Testis (tissue), 5 donors: ENCODE results near the gene VCX3B. TPM values are rescaled to one million over a fixed set of nuclear protein-coding genes. Genes with fewer than 3 reads are reported as not detected.
"Not testable (repeated sequence)": the region's sequence is repeated elsewhere in the genome, so short reads cannot be mapped to it uniquely, and the experiment has no call there.

Source experiments
- DNase-seq: peaks from one replicate; pipeline ENCODE4 v3.0.0-alpha.2; 2019
- H3K27ac ChIP-seq, 2 donors: fragments of 200-600 bp; sonication (generic); one replicate each; pipeline ENCODE4 v1.5.1; 2019
- H3K27me3 ChIP-seq: fragments of 200-600 bp; sonication (generic); one replicate; pipeline ENCODE4 v1.5.1; 2019
- H3K36me3 ChIP-seq: fragments of 200-600 bp; sonication (generic); one replicate; pipeline ENCODE4 v1.5.1; 2017; ENCODE audit warnings: low read depth; ENCODE audit errors: missing control alignments
- H3K4me1 ChIP-seq: fragments of 200-600 bp; sonication (generic); one replicate; pipeline ENCODE4 v1.5.1; 2019
- H3K4me3 ChIP-seq, 2 donors: fragments of 200-600 bp; sonication (generic); one replicate each; pipeline ENCODE4 v1.5.1; 2017 to 2019
- H3K9me3 ChIP-seq: fragments of 200-600 bp; sonication (generic); one replicate; pipeline ENCODE4 v1.5.1; 2017
- POLR2A ChIP-seq: fragments of 450-650 bp; IDR thresholded peaks from one replicate; pipeline ENCODE4 v1.6.1; 2017; ENCODE audit warnings: antibody characterized with exemption, mild to moderate bottlenecking, moderate library complexity
- WGBS, 2 donors: methylation state at CpG; one replicate each; pipeline ENCODE4 v1.1.5; 2018; 5-methylcytosine and 5-hydroxymethylcytosine counted together
- intact Hi-C: fragments of 100-400 bp; cut with DNase I; formaldehyde crosslinking; loops from one replicate; pipeline ENCODE4 v1.15.1; 2023; ENCODE audit warnings: low total_unique reads
- long read RNA-seq, 2 donors: transcript quantifications; one replicate each; lab custom pipeline, GENCODE V29; 2026
- polyA plus RNA-seq: library from polyadenylated mRNA; stranded (reverse); fragments of 350-450 nt; fragmentation: Illumina TruSeq; extraction: RNeasy Lipid Tissue Mini Kit (QIAGEN cat#74804); gene quantifications from one replicate; pipeline ENCODE4 v1.2.3, GENCODE V29; 2014; ENCODE audit warnings: low read depth, low replicate concordance; ENCODE audit not compliant: insufficient read depth
- total RNA-seq, 2 donors: library from RNA; depleted of rRNA; stranded (reverse); fragments of >200 nt; gene quantifications; one replicate each; pipeline ENCODE4 v1.2.3, GENCODE V29; 2016
- TF ChIP-seq, protein P1 (sequence below), 3 experiments: fragments of 450-650 bp in 2 of 3; fragments of 200-600 bp in 1 of 3; sonication (generic) in 1 of 3; IDR thresholded peaks; one replicate each; pipeline ENCODE4 v1.5.1; 2016 to 2019; ENCODE audit warnings: antibody characterized with exemption in 3 of 3, mild to moderate bottlenecking in 2 of 3, moderate library complexity in 1 of 3

VCX3B gene
- total RNA-seq (10 to 100 TPM; 44.0 to 91.3 TPM), polyA plus RNA-seq (31.3 TPM)
- long read RNA-seq, donor 1: 0 reads
- long read RNA-seq, donor 2: 0 reads

DNA sequence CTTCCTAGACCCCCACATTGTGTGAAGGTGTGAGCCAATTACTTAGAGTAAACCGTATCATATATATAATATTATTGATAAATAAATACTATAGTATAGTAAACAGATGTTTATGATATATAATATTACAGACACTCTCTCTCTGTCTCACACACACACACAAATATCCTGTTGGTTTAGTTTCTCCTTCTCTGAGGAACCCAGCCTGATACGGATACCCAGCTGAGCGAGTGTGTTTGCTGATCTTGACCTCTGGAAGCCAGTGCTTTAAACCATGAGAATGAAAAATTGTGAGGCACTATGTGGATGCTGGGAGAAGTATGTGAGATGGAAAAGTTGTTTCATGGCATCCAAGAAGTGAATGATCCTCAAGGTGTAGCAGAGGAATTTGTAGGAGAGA, at the start of gene VCX3B:
Gene VCX3B, plus strand, starts transcription at position 301 of the 400 bp plus-strand sequence. CDS start 621 bp downstream, outside the sequence.
- WGBS, 2 donors: 37 to 77% methylated on average over 3 of the region's 3 CpGs
- H3K4me3 ChIP-seq, intact Hi-C loops, H3K9me3 ChIP-seq, H3K27me3 ChIP-seq, H3K36me3 ChIP-seq, H3K27ac ChIP-seq, DNase-seq, H3K4me1 ChIP-seq: not testable (repeated sequence)

DNA sequence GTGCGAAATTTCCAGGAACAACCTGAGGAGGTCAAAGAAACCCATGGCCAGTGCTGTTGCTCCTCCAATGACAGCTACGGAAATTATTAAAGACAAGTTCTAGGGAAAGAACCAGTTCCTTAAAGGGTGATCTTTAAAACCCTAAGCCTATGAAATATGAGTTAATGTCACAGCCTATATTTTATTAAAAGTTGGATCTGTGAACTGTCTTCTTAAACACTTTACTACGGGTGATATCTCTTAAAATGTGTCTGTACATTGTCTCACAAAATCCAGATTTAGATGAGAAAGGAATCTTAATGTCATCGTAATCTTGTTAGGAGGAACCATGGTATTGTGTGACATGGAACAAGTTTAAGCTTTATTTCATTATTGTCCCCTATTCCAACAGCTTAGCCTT, 46.3 kb upstream of the VCX3B start:
- WGBS, 2 donors: 91 to 95% methylated on average over 4 of the region's 4 CpGs
- TF ChIP-seq POLR2A: no peak
- TF ChIP-seq, protein P1, sequence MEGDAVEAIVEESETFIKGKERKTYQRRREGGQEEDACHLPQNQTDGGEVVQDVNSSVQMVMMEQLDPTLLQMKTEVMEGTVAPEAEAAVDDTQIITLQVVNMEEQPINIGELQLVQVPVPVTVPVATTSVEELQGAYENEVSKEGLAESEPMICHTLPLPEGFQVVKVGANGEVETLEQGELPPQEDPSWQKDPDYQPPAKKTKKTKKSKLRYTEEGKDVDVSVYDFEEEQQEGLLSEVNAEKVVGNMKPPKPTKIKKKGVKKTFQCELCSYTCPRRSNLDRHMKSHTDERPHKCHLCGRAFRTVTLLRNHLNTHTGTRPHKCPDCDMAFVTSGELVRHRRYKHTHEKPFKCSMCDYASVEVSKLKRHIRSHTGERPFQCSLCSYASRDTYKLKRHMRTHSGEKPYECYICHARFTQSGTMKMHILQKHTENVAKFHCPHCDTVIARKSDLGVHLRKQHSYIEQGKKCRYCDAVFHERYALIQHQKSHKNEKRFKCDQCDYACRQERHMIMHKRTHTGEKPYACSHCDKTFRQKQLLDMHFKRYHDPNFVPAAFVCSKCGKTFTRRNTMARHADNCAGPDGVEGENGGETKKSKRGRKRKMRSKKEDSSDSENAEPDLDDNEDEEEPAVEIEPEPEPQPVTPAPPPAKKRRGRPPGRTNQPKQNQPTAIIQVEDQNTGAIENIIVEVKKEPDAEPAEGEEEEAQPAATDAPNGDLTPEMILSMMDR (IDR thresholded peaks at IDR 0.05): no peak
- Histone ChIP-seq H3K27me3 (no peaks in the 10 kb centered on the region), H3K27ac (no peak overlapping the region), H3K9me3 (no peaks in the 10 kb centered on the region), H3K36me3 (no peaks in the 10 kb centered on the region), H3K4me3 (no peak overlapping the region), H3K4me1 (no peaks in the 10 kb centered on the region)
- DNase-seq: no peak
- intact Hi-C loops: no loop called here

DNA sequence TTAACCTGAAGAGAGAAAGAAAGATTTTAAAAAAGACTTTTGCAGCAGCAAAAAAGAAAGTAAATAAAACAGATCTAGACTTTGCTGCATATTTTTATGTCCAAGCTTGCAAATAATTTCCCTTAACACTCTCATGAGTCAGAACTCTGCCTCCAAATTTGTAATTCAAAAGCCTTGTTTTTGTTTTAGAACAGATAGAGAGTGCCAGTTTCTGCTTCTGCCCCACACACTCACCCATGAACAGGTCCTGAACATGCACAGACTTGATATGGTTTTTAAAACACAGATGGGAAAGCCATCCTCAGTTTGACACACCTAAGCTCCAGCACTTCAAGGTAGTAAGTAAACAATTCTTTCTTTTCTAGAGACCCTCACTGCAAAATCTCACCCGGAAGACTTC, 39.7 kb upstream of the VCX3B start:
- DNase-seq: no peak
- H3K4me1 ChIP-seq: no peaks in the 10 kb centered on the region
- H3K4me3 ChIP-seq: no peak overlapping the region
- WGBS, 2 donors: 18 to 75% methylated on average over 1 of the region's 1 CpG
- intact Hi-C loops: no loop called here
- H3K27ac ChIP-seq: no peak overlapping the region
- no peaks in the 10 kb centered on the region for H3K9me3 ChIP-seq
- H3K27me3 ChIP-seq: no peaks in the 10 kb centered on the region
- TF ChIP-seq, protein P1 (IDR thresholded peaks at IDR 0.05): no peak
- TF ChIP-seq POLR2A: no peak
- no peaks in the 10 kb centered on the region for H3K36me3 ChIP-seq

DNA sequence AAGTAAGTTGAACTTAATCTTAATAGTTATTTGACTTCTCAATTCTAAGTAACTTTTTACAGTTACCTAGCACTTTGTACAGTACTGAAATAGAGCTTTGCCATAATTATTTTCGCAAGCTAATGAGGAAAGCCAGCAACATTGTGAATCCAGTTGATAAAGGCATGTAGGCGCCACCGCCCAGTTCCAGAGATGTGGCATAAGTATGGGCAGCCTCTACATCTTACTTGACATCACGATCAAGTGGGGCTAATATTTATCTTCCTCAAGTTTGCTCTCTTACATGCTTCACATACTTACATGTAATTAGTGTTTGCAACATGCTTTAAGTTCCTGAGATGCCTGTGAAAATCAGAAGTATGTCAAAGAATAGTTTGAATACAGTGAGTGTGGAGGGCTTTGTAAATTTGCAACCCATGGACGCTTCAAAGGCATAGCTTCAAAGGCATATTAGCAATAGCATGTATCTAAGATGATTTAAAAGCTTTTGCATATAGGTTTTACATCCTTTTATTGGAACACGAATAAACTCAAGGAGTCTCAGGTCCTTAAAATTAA, 34.9 kb upstream of the VCX3B start:
- H3K27me3 ChIP-seq: no peaks in the 10 kb centered on the region
- no peaks in the 10 kb centered on the region for H3K36me3 ChIP-seq
- H3K27ac ChIP-seq: no peak overlapping the region
- TF ChIP-seq POLR2A: no peak
- TF ChIP-seq, protein P1 (IDR thresholded peaks at IDR 0.05): no peak
- DNase-seq: no peak
- WGBS, 2 donors: 88 to 91% methylated on average over 3 to 6 of the region's 6 CpGs
- no peak overlapping the region for H3K4me3 ChIP-seq
- H3K4me1 ChIP-seq: no peaks in the 10 kb centered on the region
- H3K9me3 ChIP-seq: no peaks in the 10 kb centered on the region
- intact Hi-C loops: no loop called here

DNA sequence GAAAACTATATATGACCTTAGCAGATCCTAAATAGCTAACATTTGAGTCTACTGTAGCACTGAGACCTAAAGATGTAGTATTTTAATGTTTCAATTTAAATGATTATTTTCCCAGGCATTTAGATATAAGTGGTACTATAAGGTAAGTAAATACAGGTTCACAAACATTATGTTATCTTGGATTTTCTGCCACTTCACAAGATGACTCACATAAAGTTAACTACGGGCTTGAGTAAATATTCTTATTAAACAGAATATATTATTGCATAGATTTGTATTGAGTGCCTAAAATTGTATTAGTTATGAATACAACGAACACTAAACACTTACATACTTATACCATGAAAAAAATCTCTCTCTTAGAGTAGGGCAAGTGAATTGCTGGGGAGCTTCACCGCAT, 34.2 kb upstream of the VCX3B start:
- DNase-seq: no peak
- Histone ChIP-seq H3K27ac (no peak overlapping the region), H3K4me1 (no peaks in the 10 kb centered on the region), H3K4me3 (no peak overlapping the region), H3K27me3 (no peaks in the 10 kb centered on the region), H3K36me3 (no peaks in the 10 kb centered on the region), H3K9me3 (no peaks in the 10 kb centered on the region)
- intact Hi-C loops: no loop called here
- 89 to 91% methylated on average over 3 of the region's 3 CpGs for WGBS, 2 donors
- no peak for TF ChIP-seq POLR2A
- TF ChIP-seq, protein P1 (IDR thresholded peaks at IDR 0.05): no peak
